EL (cell line): ENCODE measurements around the gene CARD8.

Experiments used
- DNase-seq: peaks from one replicate; pipeline ENCODE4 v3.0.0-alpha.2; 2016

Gene CARD8

GRCh38 chr19:48169939-48170803 lies 85.5 kb downstream of the CARD8 start, which contains the start of the genes LIG1 and ZSWIM9:
LIG1 (minus strand) TSS chr19:48170344; CDS start chr19:48165566, 4,778 bp downstream.
ZSWIM9 (plus strand) TSS chr19:48170680; CDS start chr19:48171803, 1,123 bp downstream.
- DNase-seq: peak; percentile 98

- DNase-seq: peak; percentile 63
These were observed 86.2 kb downstream of the CARD8 start for GRCh38 chr19:48169578-48169938.

- DNase-seq: no peak
These were observed 87.0 kb downstream of the CARD8 start for GRCh38 chr19:48168689-48169088.

GRCh38 chr19:48158210-48158790 lies 97.4 kb downstream of the CARD8 start:
- no peak for DNase-seq
